ENCODE data around the gene RSPH4A.
"Not testable (repeated sequence)": the region's sequence is repeated elsewhere in the genome, so short reads cannot be mapped to it uniquely, and the experiment has no call there.

RSPH4A gene

DNA sequence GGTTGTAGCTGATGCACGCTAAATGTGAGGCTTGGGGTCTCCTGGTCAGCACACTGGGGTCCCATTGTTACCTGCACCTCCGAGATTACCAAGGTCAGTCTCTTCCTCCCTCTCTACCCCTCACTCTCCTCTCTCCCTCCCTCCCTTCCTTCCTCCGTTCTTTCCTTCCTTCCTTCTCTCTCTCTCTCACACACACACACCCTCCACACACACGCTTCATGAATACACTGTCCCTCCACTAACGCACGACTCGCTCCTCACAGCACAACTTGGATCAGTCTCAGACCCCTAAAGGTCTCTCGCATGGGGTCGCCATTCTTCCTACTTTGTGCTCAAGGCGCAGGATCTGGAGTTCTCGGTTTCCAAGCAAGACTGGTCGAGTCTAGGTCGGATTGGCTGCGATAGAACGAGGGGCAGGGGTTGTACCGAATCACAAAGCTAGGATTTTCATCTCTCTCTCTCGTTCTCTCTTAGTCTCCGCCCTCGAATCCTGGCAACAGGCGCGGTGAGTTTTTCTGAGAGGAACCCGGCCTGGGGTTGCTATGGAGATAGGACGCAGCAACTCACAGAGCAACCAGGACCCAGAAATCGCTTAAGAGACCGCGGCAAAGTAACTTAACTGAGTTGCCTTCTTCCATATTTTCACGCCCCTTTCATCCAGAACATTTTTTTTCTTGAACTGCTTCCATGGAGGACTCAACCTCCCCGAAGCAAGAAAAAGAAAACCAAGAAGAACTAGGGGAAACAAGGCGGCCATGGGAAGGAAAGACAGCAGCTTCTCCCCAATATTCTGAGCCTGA is at the start of gene RSPH4A:
RSPH4A (plus strand) TSS at position 543 of the 800 bp plus-strand sequence; CDS start at position 688, 145 bp downstream.
- DNase-seq, result no peak

DNA sequence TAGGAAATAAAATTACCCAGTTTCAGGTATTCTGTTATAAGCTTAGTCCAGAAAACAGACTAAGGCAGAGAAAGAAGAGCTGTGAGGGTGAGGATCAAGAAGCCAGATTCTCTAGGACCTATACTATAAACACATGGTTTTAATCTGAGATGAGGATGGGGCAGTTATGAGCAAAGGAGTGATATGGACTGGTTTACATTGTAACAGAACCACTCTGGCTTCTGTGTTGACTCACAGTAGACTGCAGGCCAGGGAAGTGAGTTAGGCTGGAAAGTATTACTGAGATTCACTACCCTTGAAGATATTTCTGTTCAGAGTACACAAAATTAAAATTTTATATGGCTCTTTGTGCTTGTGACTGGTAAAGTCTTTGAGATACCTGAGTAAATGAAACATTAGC is 48.2 kb upstream of the RSPH4A start:
- no peak for DNase-seq

DNA sequence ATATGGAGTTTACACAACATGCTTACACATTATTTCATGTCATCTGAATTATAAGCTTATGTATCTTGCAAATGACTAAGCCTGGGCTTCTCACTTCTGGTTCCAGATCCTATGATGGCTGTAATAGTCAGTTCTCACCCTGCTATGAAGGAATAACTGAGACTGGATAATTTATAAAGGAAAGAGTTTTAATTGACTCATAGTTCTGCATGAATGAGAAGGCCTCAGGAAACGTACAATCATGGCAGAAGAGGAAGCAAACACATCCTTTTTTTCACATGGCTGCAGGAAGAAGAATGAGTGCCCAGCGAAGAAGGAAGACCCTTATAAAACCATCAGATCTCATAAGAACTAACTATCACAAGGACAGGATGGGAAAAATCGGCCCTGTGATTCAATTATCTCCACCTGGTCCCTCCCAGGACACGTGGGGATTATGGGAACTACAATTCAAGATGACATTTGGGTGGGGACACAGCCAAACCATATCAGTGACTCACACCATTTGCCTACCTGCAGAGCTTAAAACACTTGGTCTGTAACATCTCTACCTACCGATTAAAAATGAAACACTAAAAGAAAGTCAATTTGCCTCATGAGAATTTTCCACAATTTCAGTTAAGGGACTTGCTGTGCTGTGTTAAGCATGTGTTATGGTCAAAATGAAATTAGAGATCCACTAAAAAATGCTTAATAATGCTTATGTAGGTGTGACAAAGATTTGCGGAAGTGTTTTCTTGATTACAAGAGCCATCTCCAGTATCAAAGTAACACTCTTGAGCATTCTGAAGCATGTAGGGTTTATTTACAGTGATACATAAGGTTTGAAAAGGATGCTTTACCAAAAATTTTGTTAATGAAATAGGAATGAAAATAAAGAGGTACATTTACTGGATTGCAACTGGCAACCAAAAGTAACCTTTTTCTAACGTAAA is 47.2 kb upstream of the RSPH4A start:
- DNase-seq, result no peak

DNA sequence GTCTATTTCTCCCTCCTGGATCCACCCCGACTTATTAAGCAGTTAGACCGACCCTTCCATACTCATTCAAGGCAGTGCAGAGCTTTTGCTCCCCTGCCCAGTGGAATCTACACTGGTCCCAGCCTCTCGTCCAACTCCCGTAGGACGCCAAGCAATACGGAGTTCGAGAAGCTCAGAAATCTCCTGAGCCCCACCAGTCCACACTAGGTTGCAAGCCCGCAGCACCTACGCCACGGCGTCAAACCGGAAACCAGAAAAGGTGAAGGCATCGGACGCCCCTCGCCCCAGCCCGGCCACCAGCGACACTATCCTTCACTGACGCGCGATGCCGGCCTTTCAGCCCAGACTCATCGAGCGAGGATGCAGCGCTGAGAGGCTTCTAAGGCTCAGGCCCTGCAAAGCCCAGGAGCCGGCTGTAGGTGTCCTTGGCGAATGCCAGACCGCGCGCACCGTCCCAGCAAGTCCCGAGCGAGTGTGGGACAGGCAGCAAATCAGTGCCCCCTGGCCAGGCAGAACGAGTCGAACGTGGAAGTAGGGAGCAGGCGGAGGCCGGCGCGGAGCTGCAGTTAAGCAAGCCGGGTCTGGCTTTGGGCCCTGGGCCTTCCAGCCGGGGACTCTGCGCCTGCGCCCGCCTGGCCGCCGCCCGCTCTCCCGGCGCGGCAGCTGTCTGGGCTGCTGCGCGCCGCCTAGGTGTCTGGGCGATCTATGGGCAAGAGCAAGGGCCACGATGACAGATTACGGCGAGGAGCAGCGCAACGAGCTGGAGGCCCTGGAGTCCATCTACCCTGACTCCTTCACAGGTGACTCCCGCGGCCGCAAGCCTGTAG is 45.2 kb upstream of the RSPH4A start, which contains the start of gene RWDD1:
RWDD1 (plus strand) TSS at position 649 of the 827 bp plus-strand sequence; CDS start at position 728, 79 bp downstream.
- DNase-seq, result peak; percentile 98

DNA sequence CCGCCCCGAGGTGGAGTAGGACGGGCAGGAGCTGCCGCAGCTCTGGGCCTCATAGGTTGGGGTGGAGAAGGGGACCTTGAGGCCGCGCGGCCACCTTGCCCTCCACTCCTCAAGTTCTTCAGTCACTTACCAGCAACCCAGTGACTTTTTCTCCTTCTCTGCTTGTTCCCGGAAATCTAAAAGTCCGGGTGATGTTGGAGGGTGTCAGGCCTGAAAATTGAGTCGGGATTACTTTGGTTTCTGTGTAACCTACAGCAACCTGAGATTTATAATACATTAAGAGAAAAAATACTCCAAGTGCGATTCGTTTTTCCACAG is 44.6 kb upstream of the RSPH4A start:
- DNase-seq, result no peak

DNA sequence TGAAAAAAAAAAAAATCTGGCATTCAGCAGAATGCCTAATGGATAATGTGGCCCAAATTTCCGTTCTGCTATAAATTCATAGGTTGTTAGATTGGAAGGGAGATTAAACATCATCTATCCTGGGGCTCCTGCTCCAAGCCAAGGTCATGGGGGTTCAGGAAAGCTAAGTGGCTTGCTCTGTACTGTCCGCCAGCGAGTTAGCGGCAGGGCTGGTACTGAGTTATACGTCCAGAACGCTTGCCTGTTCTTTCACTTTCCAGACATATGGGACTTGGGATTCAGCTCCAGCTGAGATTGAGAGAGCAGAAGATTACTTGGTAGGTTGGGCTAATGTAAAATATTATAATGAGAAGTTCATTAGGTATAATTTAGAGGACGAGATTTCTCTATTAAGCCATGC is 44.1 kb upstream of the RSPH4A start:
- DNase-seq, result no peak

DNA sequence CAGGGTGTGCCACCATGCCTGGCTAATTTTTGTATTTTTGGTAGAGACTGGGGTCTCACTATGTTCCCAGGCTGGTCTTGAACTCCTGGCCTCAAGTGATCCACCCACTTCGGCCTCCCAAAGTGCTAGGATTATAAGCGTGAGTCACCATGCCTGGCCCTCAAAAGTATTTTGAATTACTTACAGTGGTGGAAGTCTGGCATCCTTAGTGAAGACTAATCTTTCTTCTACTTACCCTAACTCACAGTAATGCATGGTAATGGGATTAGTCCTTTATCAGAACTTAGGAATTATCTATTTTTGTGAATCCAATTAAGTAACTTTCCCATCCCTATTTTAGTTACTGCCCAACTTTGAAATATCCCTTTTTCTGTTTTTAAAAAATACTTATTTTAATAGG is 41.1 kb upstream of the RSPH4A start:
- no peak for DNase-seq

DNA sequence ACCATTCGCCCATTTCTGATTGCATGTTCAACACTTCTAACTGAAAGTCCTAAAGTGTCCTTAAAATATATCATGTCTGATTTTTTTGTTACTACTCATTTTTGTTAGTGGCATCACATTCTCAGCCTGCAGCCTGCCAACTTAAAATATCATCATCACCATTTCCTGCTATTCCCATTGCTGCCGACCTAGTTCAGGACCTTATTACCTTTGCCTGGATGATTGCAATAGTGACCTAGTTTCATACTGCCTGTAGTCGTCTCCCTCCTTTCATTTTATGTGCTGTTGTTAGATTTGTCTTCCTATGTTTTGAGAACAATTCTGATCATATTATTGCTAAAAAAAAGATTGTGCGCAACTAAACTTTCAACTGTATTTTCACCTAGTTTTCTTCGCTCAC is 38.8 kb upstream of the RSPH4A start:
- no peak for DNase-seq

DNA sequence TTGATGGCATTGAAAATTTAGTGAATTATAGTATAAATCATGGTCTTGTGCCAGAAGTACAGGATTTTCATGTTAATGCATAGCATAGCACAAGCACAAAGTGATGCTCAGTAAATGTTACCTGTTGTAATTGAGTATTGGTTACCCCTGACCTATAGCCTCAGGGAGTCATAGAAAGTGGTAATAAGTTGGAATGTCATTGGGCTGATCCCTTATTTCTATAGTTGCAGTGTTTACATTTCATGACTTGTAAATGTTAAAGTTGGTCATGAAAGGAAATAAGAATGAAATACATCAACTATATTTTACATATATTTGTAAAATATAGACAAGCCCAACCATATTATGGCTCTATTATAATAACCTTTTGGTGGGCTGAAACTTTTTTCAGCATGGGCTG is 37.9 kb upstream of the RSPH4A start:
- DNase-seq, result no peak

DNA sequence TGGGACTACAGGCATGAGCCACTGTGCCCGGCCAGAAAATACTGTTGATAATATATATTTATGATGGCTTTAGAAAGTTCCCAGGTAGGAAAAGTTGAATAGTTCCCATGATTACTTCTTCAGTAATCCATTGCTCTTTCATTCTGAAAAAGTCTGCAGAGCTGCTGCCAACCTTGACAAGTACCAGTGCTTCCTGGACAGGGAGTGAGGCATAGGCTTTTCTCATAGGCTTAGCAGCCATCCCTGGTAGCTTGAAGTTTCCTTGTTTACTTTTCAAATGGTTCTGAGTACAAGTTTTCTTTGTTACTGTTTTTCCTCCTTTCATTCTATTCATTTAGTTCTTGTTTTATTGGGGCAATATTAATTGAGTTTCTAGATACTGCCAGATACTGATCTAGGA is 37.1 kb upstream of the RSPH4A start:
- no peak for DNase-seq

DNA sequence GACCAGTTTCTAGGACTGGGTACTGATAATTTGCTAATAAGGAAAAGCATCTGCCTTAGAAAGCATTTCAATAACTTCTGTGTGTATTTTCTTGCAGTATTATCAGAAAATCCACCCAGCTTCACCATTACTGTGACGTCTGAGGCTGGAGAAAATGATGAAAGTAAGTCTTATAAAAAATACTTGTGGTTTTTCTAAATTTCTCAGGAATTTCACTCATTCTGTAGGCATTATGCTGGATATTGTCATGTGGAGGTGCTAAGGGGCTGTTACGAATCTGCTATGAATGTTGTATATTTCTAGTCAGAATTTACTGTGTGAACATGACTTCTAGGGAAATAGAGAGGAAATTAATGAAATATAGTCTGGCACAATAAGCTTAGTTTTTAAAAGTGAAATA is 36.1 kb upstream of the RSPH4A start:
- no peak for DNase-seq

DNA sequence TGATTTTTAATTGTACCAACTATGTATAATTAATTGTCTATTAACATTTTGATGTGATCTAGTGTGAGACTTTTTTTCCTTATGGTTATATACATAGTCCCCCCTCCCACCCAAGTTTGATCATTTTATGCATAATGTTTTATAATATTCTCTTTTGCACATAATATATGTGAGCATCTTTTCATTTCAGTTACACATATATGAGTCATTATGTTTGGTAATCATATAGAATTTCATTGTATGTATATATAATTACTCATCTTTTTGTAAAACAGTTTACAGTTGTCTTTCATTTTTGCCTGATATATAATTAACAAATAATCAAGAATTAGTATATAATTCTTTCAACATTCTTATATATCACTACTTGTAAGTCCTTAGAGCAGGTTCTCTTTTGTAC is 30.0 kb upstream of the RSPH4A start:
- DNase-seq, result no peak

DNA sequence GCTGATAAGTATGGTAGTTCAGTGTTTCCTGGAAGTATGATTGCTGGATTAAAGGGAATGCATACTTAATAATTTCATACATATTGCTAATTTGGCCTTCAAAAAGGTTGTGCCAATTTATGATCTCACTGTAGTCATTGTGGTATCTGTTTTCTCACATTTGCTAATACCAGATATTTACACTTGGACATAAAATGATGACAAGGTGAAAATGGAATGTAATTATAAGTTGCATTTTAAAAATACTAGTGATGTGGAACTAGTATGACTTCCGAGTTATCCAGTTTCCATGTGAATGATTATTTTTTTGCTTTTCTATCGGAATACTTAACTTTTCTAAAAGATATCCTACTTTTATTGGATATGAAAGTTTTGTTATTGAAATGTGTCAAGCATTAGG is 29.5 kb upstream of the RSPH4A start:
- DNase-seq, result no peak

DNA sequence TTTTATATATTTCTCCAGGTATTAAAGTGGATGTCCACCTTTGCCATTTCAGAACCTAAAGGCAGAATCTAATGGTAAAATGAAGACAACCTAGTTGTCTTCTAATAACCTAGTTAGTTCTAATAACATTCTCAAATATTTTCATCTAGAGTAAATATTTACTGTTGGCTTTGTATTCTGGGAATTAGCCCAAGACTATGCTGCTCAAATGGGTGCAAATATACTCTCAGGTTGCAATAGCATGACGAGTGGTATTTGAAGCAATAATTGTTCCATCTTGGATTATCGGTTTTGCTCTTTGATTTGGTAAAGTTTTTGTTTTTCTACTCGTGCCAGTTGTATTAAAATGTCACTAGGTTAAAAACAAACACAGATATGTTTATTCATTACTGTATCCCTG is 21.0 kb upstream of the RSPH4A start:
- DNase-seq, result no peak

DNA sequence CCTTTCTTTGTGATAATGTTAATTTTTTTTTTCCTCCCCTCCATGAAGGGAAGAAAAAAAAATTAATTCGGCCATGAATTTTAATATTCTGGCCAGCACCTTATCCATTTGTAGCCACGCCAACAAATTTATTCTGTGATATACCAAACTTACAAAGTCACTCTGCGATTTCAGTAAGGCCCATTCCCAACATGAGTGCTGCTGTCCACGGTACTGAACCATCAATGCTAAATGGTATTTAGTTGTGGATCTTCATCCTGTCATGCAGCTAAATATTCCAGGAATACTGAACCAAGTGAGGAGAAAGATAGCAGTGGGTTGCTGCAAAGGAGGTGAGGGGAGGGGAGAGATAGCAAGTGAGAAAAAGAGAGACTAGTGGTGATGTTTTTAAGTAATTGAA is 19.5 kb upstream of the RSPH4A start:
- no peak for DNase-seq

DNA sequence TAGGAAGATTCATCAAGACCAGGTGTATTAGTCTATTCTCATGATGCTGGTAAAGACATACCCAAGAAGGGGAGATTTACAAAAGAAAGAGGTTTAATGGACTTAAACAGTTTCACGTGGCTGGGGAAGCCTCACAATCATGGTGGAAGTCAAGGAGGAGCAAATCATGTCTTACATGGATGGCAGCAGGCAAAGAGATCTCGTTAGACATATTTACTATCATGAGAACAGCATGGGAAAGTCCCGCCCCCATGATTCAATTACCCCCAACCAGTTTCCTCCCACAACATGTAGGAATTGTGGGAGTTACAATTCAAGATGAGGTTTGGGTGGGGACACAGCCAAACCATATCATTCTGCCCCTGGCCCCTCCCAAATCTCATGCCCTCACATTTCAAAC is 12.4 kb upstream of the RSPH4A start:
- not testable (repeated sequence) for DNase-seq

DNA sequence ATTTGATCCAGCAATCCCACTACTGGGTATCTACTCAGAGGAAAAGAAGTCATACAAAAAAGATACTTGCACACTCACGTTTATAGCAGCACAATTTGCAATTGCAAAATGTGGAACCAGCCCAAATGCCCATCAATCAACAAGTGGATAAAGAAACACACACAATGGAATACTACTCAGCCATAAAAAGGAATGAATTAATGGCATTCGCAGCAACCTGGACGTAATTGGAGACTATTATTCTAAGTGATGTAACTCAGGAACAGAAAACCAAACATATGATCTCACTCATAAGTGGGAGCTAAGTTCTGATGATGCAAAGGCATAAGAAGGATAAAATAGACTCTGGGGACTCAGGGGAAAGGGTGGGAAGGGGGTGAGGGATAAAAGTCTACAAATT is 11.4 kb upstream of the RSPH4A start:
- DNase-seq, result not testable (repeated sequence)

DNA sequence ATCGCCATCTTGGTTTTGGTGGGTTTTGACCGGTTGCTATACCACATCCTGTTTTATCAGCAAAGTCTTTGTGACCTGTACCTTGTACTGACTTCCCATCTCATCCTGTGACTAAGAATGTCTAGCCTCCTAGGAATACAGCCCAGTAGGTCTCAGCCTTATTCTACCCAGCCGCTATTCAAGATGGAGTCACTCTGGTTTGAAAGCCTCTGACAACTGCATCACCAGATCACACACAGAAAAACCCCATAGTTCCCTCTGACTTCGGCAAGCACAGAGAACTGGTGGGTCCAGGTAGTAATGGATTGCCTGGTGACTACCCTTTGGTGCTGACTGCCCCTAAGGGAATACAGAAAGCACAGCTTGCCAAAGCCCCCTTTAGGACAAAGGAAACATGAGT is 10.3 kb upstream of the RSPH4A start:
- no peak for DNase-seq

DNA sequence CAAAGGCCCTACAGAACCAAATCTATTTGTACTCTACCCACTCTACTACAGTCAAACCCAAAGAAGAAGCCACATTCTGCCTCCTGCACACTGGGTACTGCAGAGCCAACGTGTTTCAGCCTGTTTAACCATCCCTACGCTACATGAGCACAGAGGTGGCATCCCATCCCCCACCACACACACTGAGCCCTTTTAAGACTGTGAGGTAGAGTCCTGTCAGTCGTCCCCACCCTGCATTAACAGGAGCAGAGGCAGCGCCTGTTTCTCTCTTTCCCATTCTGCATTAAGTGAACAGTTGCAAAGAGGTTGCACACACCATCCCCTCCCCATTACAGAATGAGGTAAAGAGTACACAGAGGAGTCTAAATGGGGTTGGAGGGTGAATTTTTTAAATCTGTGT is 5.2 kb upstream of the RSPH4A start:
- no peak for DNase-seq

DNA sequence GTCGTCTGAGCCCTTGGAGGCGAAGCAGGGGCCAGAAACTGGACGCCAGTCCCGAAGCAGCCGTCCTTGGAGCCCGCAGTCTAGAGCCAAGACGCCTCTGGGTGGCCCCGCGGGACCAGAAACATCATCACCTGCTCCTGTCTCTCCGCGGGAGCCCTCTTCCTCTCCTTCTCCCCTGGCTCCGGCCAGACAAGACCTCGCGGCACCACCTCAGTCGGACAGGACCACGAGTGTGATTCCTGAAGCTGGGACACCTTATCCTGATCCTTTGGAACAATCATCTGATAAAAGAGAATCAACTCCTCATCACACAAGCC is 416 bp downstream of the RSPH4A start:
- DNase-seq, result no peak

DNA sequence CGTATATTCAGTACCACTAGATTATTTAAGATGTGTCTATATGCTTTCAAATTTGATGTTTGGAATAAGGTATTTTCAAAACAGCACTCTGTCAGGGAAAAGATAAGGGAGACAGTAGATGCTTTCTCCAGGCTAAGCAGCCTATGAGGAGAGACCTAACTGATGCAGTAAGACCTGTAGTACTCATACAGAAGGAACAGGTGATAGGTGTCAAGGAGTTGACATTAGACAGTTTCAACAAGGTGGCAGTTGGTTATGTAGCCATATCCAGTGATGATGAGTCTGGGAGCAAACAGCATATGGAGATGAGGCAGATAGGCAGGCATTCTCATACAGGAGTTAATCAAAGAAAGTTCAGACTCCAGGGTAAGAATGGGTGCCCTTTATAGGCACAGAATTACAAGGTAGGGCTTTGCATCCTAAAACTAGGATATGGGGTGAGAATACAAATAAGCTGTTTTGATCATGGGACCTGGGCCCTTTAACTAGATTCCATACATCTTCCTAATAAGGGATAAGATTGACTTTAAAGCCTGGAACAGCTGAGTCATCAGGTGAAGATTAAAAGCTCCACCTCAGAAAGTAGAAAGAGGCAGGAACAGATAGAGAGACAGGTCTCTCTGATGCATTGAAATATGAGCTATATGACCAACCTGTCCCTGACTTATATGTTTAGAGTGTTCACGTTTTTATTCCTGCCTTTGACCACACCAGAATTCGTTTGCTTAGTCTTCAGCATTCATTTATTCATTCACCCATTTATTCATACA is 7.9 kb downstream of the RSPH4A start:
- no peak for DNase-seq

DNA sequence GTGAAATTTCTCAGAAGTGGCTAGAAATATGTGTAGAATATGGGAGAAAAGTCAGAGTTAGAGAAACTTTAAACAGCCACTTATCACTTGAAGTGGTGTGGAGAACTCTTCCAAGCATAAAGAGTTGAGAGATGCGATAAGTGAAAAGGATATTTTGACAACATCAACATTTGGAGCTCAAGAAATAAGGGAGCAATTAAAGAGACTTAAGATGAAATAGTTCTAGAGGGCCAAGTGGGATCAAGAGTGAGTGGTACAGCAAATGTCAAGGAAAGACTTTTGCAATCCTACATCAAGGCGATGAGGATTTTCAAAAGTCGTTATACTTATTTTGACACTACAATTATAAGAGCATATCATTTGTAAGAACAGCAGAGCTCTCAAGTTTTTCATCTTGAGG is 9.6 kb downstream of the RSPH4A start:
- no peak for DNase-seq

DNA sequence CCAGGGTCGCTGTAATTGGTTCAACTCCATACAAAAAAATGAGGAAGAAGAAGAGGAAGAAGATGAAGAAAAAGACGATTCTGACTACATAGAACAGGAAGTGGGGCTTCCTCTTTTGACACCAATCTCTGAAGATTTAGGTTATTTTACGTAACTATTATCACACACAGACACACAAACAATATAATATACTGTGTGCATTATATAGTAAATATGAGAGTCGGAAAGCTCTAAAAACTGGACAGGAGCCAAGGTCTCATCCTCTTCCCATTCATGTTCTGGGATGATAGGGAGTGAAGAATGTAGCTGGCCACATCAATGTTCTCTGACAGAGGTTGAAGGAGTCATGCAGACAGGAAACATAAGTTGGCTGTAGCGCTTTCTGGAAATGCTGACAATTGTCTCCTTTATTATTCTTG is 13.3 kb downstream of the RSPH4A start:
- no peak for DNase-seq
